ENCODE results near the gene CACNA2D2. TPM values are rescaled to one million over a fixed set of nuclear protein-coding genes. Genes with fewer than 3 reads are reported as not detected.

CACNA2D2 gene
- total RNA-seq, 1 donor from 2014 or later = 0.52 TPM

DNA sequence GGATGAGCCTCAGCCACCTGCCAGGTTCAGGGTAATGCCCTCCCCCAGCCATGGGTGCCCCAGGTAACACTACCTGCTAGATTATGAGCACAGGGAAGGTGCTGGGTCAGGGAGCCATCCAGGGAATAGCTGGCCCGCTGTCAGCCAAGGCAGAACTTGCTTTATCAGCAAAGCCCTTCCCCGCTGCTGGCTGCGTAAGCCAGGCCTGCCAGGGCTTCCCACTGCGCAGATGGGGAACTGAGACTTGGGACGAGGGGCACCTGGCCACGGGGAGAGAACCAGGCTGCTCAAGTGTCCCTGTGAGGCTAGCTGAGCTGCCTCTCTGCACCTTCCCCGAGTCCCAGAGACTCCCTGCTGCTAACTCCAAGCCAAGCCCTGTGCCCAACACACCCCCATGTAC lies 45.4 kb downstream of the CACNA2D2 start:
- no peak for DNase-seq (ENCODE audit: low spot score)
- intact Hi-C loops (cut with micrococcal nuclease) = no loop called here
- H3K4me1 Mint-ChIP-seq (ENCODE audit: low read depth) = no peaks in the 10 kb centered on the region
- H3K9me3 Mint-ChIP-seq = no peaks in the 10 kb centered on the region
- no peaks in the 10 kb centered on the region for H3K36me3 Mint-ChIP-seq (ENCODE audit: low read depth)
- no peak overlapping the region for H3K4me3 Mint-ChIP-seq
- H3K27me3 Mint-ChIP-seq (ENCODE audit: insufficient read depth) = peaks cover 10% of the 10 kb centered on the region
- no peak overlapping the region for H3K27ac Mint-ChIP-seq

DNA sequence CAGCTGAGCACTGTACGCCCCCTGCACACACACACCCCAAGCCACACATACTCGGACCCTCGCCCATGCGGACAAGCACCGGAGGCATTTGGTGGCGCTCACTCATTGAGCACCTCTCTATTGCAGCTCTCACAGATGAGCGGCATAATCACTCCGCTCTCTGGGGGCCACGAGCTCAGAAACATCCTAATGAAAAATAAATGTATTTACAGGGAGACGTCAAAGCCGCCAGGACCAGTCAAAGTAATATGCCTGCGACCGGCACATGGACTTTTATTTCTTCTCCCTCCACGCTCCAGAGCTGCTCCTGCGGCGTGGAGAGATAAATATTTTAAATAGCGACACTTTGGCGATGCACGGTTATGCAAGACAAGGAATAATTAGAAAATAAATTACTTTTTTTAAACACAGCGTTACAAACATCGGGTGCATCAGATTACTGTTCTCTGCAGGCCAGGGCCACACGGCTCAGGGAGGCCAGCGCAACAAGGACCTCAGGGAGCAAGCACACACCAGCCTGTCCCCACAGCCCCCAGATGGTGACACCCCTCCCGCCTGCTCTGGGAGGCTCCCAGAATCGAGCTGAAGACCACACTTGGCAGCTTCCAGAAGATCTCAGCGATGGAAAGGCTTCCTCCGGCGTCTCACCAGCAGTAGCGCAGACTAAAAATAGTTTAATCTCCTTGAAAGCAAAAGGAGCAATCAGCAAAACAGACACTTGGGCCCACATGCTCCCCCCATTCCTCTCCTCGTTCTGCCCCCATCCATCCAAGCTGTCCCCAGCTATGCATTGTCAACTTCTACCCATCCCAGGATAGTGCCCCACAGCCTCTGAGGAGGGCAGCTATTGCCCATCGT lies 48.0 kb downstream of the CACNA2D2 start:
- H3K9me3 Mint-ChIP-seq = no peaks in the 10 kb centered on the region
- no peaks in the 10 kb centered on the region for H3K27me3 Mint-ChIP-seq (ENCODE audit: insufficient read depth)
- no peak overlapping the region for H3K4me3 Mint-ChIP-seq
- DNase-seq (ENCODE audit: low spot score) = no peak
- peaks cover 5% of the 10 kb centered on the region for H3K4me1 Mint-ChIP-seq (ENCODE audit: low read depth)
- intact Hi-C loops (cut with micrococcal nuclease) = no loop called here
- no peaks in the 10 kb centered on the region for H3K36me3 Mint-ChIP-seq (ENCODE audit: low read depth)
- no peak overlapping the region for H3K27ac Mint-ChIP-seq

DNA sequence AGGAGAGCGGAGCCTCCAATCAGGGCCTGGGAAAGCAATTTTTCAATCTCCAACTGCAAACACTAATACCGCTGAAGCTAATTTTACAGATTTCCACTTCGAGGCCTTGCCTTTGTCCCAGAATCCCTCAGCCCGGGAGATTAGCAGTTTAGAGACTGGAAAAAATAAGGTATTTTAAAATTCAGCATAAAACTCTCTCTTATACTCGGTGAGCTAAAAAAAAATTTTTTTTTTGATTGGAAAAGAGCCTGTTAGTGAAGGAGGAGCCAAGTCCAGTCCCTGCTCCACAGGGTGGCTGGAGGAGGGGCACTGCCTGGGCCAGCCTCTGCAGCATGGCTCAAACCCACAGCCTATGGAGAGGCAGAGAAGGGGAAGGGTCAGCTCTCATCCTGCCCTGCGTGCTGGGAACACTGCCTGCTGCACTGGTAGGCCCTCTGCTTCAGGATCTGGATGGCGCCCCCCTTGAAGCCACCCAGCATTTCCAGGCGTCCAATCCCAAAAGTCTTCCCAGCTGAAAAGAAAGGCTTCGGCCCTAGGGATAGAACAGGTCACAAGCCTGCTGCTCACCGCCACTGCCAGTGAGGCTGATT lies 48.9 kb downstream of the CACNA2D2 start:
- Mint-ChIP-seq H3K27ac (no peak overlapping the region), H3K36me3 (ENCODE audit: low read depth) (no peaks in the 10 kb centered on the region), H3K4me3 (no peak overlapping the region), H3K27me3 (ENCODE audit: insufficient read depth) (no peaks in the 10 kb centered on the region), H3K4me1 (ENCODE audit: low read depth) (peaks cover 7% of the 10 kb centered on the region), H3K9me3 (no peaks in the 10 kb centered on the region)
- intact Hi-C loops (cut with micrococcal nuclease) = no loop called here
- DNase-seq (ENCODE audit: low spot score) = no peak

DNA sequence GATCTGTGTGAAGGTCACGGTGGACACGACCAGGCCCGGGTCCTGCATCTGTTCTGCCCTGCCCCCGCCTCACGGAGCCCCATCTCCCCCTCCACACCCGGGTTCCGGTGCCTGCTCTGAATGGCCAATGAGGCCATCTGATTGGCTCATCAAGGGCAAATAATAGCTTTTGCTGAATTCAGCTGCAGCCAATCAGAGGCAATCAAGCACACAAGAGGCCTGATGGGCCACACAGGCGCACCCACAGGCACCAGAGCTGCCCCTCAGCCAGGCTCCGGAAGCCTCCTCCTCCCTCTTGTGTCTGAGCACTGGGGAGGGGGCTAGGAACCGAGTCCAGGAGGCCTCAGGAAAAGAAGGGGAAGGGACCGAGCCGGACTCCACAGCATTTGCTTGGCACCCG lies 49.5 kb downstream of the CACNA2D2 start:
- peaks cover 7% of the 10 kb centered on the region for H3K4me1 Mint-ChIP-seq (ENCODE audit: low read depth)
- H3K27ac Mint-ChIP-seq = no peak overlapping the region
- DNase-seq (ENCODE audit: low spot score) = no peak
- no peaks in the 10 kb centered on the region for H3K9me3 Mint-ChIP-seq
- H3K27me3 Mint-ChIP-seq (ENCODE audit: insufficient read depth) = no peaks in the 10 kb centered on the region
- H3K36me3 Mint-ChIP-seq (ENCODE audit: low read depth) = no peaks in the 10 kb centered on the region
- intact Hi-C loops (cut with micrococcal nuclease) = no loop called here
- no peak overlapping the region for H3K4me3 Mint-ChIP-seq

DNA sequence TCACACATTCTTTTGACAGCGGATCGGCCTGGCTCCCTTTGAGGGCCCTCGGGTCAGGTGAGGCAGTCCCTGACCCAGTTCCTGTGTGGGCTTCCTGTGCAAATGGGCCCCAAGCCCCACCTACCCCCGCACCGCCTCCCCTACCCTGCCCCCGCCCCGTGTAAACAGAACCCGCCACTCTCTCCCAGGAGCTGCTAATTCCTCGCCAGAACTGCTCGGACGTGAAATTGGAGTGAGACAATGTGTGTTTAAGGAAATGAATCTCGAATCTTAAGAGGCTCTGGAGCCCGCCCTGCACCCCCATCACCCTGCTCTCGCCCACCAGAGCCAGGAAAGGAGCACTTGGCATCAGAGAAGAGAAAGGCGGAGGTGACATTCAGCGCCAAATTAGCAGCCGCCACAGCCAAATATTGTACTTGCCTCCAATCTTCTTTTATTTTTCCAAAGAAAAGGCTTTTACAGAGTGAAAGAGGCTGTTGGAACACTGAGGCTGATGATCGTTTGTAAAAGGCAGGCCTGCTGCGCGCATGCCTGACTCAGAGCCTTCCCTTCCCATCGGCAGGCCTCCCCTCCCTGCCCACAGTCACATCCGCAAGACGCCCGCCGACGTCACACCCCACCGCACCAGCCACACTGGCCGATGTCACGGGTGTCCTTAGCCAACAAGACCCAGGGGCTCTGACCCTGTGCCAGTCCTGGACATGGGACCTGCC lies 53.1 kb downstream of the CACNA2D2 start:
- intact Hi-C loops (cut with micrococcal nuclease) = loop anchor here (2.0 kb wide), 1 partner anchor 14 kb away; no protein-coding TSS in a partner anchor
- Mint-ChIP-seq H3K27me3 (ENCODE audit: insufficient read depth) (no peaks in the 10 kb centered on the region), H3K36me3 (ENCODE audit: low read depth) (no peaks in the 10 kb centered on the region), H3K4me1 (ENCODE audit: low read depth) (peaks cover 7% of the 10 kb centered on the region), H3K27ac (peak overlapping the region; percentile 90), H3K4me3 (peak overlapping the region; percentile 70), H3K9me3 (no peaks in the 10 kb centered on the region)
- peak; percentile 70 for DNase-seq (ENCODE audit: low spot score)

DNA sequence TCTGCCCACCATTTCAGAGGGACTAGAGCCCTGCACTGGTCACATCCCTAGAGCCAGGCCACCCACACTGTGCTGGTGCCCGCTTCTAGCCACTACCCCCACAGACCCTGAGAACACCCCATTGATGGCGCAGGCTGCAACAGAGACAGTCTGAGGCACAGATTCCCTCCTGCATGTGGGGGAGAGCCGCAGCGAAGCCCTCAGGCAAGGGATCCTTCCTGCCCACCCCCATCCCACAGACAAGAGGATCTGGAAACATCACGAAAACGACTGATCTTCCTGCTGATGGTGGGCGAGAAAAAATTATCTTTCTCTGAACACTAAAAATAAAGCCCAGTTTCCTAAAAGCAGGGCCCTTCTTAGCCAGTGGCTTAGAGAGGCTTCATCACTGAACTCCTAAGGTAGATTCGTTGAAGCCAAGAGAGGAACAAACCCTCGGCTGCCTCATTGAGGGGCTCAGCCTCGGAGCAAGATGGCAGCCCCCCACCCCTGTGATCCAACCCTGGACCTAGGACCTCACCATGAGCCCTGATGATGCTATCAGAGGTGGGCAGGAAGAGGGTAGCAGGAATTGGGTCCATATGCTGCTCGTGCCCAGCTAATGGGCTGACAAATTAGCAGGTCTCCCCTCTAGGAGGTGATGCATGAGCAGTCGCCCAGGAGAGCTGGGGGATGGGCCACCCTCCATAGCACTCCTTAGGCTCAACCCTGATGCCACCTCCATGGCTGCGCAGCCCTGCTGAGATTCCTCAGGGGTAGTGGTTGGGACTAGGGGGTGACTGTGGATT lies 54.5 kb downstream of the CACNA2D2 start:
- Mint-ChIP-seq H3K36me3 (ENCODE audit: low read depth) (no peaks in the 10 kb centered on the region), H3K4me1 (ENCODE audit: low read depth) (peaks cover 7% of the 10 kb centered on the region), H3K27ac (no peak overlapping the region), H3K9me3 (no peaks in the 10 kb centered on the region), H3K27me3 (ENCODE audit: insufficient read depth) (no peaks in the 10 kb centered on the region), H3K4me3 (no peak overlapping the region)
- no peak for DNase-seq (ENCODE audit: low spot score)
- intact Hi-C loops (cut with micrococcal nuclease) = no loop called here

DNA sequence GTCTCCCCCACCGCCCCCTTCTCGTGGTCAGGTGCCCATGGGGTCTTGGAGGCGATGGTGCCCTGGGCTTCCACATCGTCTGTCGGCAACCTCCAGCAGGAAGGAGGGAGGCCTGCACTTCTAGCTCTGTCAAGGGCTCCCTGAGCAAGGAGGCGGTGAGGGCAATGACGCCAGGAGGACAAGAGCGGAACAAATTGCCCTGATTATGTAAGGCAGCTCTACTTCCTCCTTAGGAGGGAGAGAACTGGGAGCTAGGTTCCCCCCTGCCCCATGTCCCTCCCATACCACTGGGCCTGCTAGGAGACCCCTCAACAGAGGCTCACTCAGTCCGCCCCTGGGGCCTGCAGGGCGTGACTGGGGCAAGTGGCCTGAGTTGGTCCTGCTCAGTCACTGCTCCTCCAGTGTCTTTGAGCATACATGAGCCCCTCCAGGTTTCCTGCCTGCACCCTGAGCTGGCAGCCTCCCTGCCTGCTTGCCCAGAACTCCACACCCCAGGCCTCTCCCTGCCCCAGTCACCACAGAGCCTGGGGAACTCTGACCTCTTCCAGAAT lies 56.1 kb downstream of the CACNA2D2 start:
- H3K4me3 Mint-ChIP-seq = no peak overlapping the region
- H3K27ac Mint-ChIP-seq = no peak overlapping the region
- H3K4me1 Mint-ChIP-seq (ENCODE audit: low read depth) = peaks cover 7% of the 10 kb centered on the region
- DNase-seq (ENCODE audit: low spot score) = no peak
- no peaks in the 10 kb centered on the region for H3K9me3 Mint-ChIP-seq
- H3K27me3 Mint-ChIP-seq (ENCODE audit: insufficient read depth) = no peaks in the 10 kb centered on the region
- intact Hi-C loops (cut with micrococcal nuclease) = no loop called here
- no peaks in the 10 kb centered on the region for H3K36me3 Mint-ChIP-seq (ENCODE audit: low read depth)

DNA sequence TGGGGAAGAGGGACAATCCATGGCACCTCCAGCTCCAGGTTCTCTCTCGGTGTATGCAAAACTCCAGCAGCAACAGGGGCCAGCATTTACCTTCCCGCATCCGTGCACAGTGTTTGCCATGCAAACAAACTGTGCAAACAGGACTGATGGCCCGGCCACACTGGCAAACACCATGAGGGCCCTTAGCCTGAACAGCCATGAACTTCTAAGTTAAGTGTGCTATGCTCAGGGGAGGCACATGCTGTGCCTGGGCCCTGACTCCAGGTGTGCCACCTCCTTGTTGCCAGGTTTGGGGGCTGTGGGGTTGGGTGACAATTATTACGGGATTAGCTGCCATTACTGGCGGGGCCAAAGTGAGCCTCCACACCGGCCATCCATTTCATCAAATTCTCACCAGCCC lies 57.5 kb downstream of the CACNA2D2 start:
- no peak for DNase-seq (ENCODE audit: low spot score)
- H3K36me3 Mint-ChIP-seq (ENCODE audit: low read depth) = no peaks in the 10 kb centered on the region
- H3K27ac Mint-ChIP-seq = no peak overlapping the region
- intact Hi-C loops (cut with micrococcal nuclease) = no loop called here
- H3K27me3 Mint-ChIP-seq (ENCODE audit: insufficient read depth) = peaks cover 3% of the 10 kb centered on the region
- H3K4me1 Mint-ChIP-seq (ENCODE audit: low read depth) = peaks cover 7% of the 10 kb centered on the region
- H3K9me3 Mint-ChIP-seq = no peaks in the 10 kb centered on the region
- H3K4me3 Mint-ChIP-seq = no peak overlapping the region

DNA sequence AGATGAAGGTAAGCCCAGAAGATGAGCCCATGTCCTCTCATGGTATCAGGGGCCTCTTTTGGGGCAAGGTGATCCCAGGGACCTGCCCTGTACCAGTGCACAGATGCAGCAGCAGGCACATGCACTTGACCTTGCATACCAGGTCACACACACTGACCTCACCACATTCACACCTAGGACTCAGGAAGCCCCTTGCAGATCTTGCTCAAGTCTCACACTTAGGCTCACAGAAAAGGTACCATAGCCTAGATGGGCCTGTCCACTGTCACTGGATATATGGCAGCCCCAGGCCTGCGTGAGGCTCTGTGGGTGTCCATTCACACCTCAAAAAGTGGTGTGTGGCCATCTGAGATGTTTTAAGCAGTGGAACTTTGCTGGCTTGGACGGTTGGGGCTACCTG lies 58.7 kb downstream of the CACNA2D2 start:
- Mint-ChIP-seq H3K27me3 (ENCODE audit: insufficient read depth) (peaks cover 3% of the 10 kb centered on the region), H3K27ac (no peak overlapping the region), H3K4me3 (no peak overlapping the region), H3K9me3 (no peaks in the 10 kb centered on the region), H3K36me3 (ENCODE audit: low read depth) (no peaks in the 10 kb centered on the region), H3K4me1 (ENCODE audit: low read depth) (no peaks in the 10 kb centered on the region)
- intact Hi-C loops (cut with micrococcal nuclease) = no loop called here
- no peak for DNase-seq (ENCODE audit: low spot score)

DNA sequence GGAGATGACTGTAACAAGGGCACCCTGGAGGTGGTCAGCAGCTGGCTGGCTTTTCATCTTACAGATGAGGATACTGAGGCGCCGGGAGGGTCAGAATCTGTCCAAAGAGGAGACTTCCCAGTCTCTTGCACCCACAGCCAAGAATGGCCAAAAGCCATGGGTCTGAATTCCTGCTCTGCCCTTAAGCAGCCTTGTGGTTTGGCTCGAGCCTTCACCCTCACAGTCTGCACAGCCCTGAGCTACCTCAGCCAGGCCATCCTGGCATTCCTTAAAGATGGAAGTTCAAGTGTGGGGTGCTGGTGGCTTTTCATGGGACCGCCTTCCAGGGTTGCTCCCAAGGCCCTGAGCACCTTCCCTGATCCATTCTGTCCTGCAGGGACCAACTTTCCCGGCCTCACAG lies 59.2 kb downstream of the CACNA2D2 start:
- intact Hi-C loops (cut with micrococcal nuclease) = no loop called here
- Mint-ChIP-seq H3K4me1 (ENCODE audit: low read depth) (no peaks in the 10 kb centered on the region), H3K27ac (no peak overlapping the region), H3K36me3 (ENCODE audit: low read depth) (no peaks in the 10 kb centered on the region), H3K27me3 (ENCODE audit: insufficient read depth) (peaks cover 3% of the 10 kb centered on the region), H3K9me3 (no peaks in the 10 kb centered on the region), H3K4me3 (no peak overlapping the region)
- DNase-seq (ENCODE audit: low spot score) = no peak

DNA sequence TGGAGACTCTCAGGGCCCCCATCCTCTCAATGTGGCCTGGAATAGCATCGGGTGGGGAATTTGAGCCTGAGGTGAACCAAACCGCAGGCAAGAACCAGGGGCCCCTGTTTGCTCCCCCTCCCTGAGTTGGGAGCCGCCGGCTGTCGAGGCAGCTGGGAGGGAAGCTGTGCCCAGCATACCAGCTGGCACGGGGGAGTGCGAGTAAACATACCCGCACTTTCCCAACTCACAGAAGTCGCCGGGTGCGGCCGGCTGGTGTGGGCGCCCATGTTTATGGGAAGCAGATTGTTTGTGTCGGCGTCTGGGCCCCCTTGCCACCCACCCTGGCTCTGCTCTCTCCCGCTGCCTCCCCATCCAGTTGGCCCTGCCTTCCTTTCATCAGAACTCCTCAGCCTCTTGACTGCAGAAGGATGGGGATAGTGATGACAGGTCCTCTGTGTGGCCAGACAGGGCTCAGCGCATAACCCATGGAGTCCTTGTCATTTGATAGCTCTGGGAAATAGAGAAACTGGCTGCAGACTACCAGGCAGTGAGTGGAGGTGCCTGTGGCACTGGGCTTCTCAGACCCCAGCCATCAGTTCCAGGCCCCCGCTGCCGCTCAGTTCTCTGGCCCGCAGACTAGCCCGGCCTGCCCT lies 60.4 kb downstream of the CACNA2D2 start:
- no peak for DNase-seq (ENCODE audit: low spot score)
- peaks cover 3% of the 10 kb centered on the region for H3K27me3 Mint-ChIP-seq (ENCODE audit: insufficient read depth)
- no peak overlapping the region for H3K27ac Mint-ChIP-seq
- H3K4me3 Mint-ChIP-seq = no peak overlapping the region
- H3K36me3 Mint-ChIP-seq (ENCODE audit: low read depth) = no peaks in the 10 kb centered on the region
- H3K9me3 Mint-ChIP-seq = no peaks in the 10 kb centered on the region
- H3K4me1 Mint-ChIP-seq (ENCODE audit: low read depth) = no peaks in the 10 kb centered on the region
- intact Hi-C loops (cut with micrococcal nuclease) = no loop called here

Measured in activated T-helper 1 cell treated with anti-CD3 and anti-CD28 coated beads, Interleukin-12 subunit alpha, Interleukin-12 subunit beta, Interleukin-2, Interleukin-4 antibody, amounts not matched to agents 30 ng/mL and 10 ng/mL and 1 ng/mL, durations not matched to agents 14 hours and 24 hours and 36 hours (primary cell).